DMS79 treated with DMSO at 0.1 percent for 48 hours (cell line): ENCODE results near the gene GNAQ.

Source experiments
- DNase-seq: peaks from one replicate; lab custom pipeline; 2025; lab: John Stamatoyannopoulos, UW

GNAQ gene

DNA sequence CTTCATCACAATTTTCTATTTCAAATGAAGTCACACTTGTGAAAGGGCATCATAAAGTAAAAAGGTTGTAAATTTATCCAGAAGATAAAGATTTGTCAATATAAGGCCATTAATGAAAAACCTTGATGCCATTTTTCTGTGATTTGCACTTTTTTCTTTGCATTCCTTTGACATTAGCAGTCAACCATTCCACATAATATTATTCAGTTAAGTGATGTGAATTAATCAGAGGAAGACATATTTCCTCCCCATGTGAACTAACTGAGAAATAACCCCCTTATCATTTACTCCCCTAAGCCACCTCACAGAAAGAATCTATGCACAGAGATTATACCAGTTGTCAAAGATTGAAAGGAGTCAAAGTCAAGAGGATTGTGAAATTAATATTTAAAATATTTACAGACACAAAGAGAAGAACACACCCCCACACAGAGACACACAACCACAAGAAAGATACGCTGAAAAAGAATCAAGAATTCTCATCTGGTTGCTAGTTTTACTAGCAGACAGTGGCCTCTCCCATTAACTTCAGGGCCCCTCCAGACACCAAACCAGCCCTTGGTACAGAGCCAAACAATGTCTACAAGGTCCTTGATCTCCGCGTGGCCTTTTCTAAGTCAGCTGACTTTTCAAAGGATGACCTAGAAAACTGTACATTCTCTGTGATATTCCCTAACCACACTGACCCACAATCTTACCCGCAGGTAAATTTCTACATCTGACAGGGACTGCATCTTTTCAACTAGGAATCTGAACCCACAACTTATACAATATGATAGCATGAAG lies 29.5 kb downstream of the GNAQ start:
- DNase-seq = no peak

DNA sequence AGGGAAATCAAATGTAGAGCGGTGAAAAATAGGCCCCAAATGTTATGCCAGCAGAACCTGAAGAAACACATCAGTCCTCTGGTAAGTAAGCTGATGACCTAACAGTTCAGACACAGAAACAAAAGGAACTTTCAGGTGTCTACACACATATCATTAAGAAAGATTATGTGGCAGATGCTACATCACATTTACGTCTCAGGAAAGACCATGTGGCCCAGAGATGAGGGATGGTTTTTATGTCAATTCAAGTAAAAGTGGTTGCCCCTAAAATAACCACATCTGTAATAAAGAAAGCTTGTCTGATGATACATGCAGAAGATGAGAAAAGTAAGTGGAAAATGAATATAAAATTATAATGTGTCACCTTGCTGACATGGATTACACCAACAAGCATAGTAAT lies 31.4 kb downstream of the GNAQ start:
- no peak for DNase-seq

DNA sequence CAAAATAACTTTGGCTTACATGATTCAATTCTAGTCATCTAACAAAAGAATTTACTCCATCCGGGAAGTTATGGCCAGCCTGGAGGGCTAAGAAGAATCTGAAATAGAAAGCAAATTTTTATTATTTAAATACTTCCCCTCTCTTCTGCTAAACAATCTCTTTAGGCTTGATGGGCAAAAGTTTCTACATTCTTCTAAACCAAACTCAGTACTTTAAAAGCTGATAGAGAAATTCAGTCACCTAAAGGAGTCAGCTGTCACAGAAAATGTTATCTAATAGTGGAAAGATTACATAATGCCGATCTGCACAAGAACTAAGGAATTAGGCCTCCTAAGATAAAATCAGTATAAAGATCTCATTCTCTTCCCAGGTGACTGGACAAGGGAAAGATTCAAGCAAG lies 32.4 kb downstream of the GNAQ start:
- DNase-seq = no peak

DNA sequence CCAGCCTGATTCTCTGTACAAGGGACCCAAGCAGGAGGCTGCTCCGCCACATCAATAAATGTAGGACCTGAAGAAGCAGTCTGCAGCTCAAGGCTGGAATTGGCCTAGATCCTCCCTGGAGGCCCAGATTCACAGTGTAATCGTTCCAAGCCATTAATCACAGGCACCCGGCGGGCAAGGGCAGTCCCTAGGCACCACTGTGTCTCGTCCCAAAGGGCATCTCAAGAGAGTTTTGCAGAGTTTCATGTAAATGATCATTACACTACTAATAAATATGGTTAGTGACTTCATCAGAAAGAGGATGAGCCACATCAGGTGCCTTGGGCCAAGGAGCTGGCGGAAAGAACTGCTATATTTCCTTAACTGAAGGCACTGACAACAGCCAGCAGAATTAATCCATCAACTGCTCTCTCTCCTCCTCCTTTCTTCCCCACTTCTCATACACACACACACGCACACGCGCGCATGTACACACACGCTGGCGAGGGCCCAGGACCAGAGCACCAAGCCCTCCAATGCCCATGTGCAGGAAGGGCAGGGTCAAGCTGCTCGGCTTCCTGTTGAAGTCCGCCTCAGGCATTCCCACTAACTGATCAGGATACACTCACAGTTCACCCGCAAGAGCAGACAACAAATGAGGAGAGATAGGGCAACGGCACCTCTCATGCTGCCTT lies 33.9 kb downstream of the GNAQ start:
- DNase-seq = peak; percentile 5

DNA sequence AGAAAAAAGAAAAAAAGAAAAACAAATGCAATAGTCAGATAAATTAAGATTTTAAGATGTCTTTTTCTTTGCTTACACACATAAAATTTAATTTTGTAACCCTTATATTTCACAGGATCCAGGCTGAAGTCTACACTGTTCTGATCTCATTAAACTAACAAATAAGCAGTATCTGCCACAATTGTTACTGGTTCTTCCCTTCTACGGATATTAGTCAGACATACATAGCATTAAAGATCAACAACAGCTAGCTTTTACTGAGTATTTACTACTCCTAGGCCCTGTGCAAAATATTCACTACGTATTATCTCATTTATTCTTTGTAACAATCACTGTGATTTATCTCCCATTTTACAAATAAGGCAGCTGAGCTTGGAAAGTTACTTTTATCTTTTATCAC lies 34.9 kb downstream of the GNAQ start:
- DNase-seq = no peak

DNA sequence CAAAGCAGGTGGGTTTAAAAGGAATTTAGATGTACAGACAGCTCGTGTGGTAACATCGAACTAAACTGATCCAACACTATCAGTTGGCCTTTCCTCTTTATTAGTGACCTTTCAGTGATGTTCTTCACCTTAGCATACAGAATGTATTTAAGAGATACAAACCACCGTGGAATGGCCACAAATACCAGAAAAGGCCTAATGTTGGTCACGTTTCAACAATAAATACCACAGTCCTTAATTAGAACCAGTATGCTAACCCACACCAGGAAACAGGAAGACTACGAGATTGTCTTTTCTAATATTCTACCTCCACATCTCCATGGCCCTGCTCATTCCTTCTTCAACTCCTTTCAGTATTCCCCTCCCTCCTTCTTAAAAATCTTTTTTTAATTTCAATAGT lies 40.4 kb downstream of the GNAQ start:
- DNase-seq = no peak

DNA sequence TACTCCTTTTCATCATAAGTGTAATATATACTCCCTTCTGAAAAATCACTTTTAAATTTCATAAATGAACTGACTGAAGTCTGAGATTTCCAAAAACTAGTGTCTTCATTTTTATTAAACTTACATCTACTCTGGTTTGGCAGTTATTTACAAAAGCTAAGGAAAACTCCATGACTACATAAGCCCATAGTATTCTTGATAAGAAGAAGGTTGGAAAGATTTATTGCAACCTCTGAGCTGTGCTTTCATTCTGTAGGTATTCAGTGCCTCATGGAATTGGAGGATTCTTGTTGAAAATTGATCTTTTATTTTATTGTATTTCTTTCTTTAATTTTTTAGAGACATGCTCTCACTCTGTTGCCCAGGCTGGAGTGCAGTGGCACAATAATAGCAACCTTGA lies 41.7 kb downstream of the GNAQ start:
- DNase-seq = no peak

DNA sequence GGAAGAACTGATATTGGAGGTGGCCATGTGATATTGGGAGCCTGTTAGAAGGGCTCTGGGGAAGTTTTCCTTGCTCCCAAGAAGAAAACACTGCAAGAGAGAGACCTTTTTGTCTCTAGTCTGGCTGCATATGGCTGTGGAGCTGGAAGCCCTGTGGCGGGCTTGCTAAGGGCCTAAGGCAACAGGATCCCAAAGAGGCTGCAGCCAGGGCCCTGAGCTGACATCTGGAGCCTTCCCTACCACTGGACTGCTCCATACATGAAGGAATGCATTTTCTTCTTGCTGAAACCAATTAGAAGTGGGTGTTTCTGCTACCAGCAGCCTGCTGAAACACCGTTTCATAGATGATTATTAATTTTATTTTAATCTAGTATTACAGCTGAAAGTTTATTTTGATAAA lies 42.2 kb downstream of the GNAQ start:
- DNase-seq = no peak

DNA sequence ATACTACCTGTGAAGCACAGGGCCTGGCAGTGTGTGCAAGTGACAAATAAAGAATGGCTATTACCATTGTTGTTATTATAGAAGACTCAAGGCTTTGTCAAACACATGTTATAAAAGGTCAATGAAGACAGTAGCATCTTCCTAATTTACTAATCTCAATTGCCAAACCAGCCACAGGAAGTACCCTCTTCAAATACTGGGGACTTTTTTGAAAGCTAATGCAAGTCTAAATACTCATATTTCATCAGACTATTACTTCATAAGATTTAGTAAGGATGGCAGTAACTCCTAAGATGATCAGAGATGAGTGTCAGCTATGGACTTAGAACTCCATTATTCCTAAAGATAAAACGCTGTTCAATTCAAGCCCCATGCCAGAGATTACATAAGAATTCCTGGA lies 43.0 kb downstream of the GNAQ start:
- DNase-seq = no peak

DNA sequence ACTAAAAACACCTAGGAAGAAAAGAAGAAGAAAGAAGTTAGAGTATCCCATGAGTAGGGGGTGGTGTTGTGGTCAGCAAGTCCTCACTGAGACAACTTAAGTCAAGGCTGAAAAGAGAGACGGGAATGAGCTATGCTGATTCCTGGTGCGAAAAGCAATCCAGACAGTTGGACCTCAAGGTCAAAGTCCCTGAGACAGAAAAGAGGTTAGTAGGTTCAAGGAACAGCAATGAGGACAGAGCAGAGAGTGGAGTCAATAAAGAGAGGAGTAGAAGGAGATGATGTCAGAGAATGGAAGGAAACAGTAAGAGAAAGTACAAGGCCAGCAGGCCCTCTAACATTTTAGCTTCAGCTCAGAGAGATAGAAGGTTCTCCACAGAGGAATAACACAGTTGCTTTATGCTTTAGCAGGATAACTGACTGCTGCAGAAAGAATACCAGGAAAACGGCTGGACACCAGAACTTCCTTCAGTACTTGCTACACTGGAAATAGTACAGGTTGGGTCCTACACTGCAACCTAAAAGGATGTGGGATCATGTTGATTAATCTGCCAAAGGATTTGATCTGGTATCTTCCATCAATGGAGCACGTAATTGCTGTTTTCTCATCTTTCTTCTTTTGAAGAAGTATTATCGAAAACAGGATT lies 43.6 kb downstream of the GNAQ start:
- DNase-seq = no peak

DNA sequence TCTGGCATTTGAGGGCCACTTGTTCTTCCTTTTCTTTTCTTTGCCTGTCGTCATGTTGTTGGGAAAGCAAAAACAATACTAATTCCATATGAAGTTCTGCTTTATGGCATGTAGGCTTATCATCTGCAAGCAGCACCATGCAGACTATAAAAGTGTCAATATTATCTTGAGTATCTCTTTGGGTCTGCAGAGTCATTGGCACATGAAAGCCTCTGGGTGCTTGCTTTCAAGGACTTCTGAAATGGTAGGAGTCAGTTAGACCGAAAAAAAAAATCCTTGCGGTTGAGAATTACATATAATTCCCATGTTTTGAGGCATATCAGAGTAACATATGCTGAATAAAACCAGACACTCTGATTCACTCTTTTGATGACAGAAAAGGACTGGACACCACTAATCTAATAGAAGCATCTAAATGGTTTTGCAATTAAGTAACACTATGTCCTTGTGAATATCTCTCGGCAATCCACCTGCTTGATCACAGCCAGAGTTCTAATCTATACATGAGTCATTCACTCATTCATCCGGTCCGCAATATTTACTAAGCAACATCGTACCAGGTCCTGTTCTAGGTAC lies 44.4 kb downstream of the GNAQ start:
- DNase-seq = no peak

DNA sequence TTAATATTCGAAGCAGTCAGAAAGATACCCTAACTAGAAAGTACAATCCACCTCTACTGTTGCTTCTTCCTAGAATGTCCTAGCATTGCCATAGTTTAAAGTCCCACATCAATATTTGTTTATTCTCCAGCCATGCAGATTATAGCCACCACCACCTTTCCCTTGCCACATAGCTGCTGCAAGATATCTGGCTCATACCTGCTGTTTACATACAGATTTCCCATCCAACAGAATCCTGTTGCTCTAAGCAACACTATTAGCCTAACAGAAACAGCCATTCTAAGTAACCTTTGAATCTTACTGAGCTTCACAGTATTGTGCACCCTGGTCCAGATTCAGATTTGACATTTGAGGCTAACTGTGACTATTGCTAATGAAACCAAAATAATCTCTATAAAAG lies 45.6 kb downstream of the GNAQ start:
- DNase-seq = no peak

DNA sequence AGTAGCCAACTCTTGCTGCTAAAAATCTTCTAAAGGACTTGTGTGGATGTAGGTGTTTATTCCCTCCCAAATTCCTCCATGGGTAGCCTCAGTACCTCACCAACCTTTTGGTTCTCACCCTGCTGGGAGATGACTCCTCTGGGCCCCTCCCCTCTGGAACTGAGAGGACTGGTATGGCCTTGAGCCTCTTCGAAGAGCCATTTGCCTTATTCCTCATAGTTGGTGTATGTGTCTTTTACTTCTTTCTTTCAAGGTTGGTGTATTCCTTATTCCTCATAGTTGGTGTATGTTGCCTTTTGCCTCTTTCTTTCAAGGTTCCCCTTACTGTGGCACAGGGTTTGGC lies 48.3 kb downstream of the GNAQ start:
- DNase-seq = no peak

DNA sequence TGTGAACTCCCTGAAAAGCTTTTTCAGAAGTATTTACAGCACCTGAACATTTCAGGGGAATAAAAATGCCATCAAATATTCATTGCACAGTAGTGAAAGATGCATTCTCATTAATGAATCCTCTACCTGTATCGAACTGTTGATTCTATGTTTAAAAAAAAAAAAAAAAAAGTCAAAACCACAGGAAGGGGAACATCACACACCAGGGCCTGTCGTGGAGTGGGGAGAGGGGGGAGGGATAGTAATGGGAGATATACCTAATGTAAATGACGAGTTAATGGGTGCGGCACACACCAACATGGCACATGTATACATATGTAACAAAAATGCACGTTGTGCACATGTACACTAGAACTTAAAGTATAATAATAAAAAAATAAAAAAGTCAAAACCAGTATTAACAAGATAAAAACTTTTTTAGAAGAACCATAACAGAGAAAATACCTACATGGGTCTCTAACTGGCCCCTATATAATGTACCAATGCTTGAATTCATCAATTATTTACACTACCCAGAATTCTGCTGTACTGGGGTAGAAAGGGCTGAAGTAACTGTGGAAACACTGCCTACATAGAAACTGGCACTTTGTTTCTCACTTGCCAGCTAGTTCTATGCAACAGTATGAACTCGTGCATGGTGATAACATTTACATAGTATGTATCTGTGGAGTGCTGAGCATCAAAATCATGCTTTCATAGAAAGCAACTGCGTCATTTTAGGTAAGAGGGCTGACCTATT lies 48.9 kb downstream of the GNAQ start:
- no peak for DNase-seq

DNA sequence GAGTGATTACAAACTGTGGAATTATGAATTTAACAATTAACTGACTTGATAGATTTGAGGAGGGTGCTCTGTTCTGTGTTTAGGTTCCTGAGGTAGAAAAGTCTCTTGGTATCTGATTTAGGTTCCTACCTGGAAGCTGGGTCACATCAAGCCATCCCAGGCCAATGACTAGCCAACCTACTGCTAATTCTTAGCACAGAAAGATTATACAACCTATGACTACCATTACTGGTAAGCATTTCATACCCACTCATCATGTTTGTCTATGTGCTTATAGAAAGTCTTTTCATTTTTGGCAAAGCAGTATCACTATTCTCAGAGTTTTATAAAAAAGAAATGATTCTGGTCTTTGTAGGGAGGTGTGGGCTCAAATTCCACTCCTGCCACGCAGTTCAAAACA lies 49.7 kb downstream of the GNAQ start:
- DNase-seq = no peak

DNA sequence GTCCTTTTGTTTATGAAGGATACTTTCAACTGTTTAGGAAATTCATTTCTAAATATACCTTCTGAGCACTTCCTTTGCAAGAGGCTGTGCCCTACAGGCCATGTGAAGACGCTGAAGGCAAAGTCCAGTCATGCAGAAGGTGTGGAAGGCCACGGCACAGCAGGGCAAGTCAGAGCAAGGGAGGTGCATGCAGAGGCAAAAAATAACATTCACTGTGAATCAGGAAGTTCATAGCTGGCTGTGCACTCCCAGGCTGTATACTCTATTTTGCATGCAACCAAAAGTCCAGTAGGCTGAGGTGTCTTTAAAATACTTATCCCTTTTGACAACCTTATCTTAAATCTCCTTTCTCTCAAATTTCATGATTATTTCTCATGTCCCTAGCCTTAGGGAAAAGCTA lies 50.3 kb downstream of the GNAQ start:
- DNase-seq = no peak

DNA sequence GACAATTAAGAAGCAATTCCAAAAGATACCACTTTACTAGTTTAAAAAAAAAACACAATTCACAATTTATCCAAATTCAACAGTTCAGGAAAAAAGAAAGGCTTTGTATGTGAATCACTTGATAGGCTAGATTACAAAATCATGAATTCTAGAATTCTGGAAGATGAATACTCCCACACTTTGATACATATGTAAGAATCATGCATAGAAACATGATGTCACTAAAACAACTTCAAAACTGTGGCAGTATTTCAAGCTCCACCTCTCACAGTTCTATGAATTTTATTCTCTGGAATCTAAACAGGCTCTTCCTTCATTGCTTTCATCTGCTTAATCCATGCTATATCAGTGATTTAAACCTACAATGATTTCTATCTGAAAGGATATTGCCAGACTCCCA lies 51.0 kb downstream of the GNAQ start:
- no peak for DNase-seq

DNA sequence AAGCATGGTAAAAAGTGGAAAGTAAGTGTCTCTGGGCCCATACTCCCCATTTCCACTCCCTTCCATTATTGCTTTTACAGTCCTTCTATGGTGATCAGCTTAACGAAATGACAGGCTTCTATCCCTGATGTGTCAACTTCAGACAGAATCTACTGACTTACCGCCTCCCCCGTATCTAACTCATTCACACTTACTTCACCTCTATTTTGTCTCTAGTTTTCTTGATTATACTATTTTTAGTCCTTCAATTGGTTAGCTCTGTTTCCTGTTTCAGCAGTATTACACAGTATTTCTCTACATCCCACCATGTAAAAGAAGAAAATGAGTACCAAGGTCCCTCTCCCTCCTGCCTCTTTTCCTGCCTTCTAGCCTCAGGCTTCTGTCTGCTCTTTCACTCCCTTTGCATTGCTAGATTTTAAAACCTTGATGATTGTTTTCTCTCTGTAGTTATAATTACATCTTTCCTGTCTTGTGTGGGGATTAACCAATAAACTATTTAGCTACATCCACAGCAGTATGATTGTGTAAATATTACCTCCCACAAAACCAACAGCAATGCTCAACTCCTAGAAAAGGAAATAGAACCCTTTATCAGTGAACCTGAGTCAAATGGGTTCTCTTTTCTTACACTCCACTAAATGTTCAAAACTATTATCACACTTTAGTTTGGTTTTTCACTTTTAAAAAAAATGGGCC lies 53.4 kb downstream of the GNAQ start:
- no peak for DNase-seq

DNA sequence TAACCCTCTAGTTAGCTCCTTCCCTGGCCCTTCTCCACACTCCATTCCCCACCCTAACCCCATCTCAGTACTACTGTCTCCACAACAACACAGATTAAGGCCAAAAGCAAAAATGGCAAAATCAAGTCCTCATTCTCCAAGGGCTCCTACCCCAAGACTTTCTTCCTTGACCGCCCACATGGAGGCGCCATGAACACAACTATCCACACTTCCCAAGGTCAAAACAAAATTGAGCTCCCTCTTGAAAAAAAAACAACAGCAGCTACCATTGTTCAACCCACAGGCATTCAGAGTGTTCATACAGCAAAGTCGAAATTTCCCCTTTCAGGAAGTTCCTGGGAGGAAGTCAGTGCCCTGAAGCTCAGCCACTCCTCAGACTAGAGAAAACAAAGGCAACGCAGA lies 54.4 kb downstream of the GNAQ start:
- no peak for DNase-seq

DNA sequence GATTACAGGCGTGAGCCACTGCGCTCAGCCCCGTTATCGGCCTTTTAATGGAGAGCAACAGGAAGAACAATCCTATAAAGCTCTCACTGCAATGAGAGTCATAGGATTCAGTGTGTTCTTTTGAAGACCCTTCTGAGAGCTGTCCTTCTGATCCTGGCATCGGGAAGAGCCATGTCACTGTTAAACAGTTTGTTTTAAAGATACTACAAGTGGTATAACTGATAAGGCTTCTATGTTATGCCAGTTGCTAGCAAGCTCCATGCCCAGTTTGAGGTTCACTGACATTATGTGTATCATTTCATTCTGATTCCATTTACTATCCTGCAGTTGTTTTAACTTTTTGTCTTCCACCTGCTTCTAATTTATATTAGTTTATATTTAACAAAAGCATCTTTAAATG lies 55.8 kb downstream of the GNAQ start:
- DNase-seq = no peak

DNA sequence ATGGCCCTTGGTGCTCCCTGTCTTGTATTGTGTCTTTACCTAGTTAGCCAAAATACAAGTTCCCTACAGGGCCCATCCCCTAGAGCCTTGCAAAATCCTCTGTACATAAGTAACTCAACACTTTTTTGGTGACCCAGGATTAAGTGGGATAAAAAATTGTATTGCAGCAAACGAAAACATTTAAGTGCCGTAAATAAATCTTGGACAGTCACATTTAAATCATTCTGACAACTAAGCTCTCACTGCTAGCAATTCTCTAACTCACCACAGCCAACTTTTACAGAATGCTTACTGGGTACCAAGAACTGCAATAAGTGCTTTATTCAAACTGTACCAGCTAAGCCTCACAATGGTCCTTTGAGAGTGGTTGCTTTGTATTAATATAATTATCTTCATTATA lies 56.6 kb downstream of the GNAQ start:
- no peak for DNase-seq

DNA sequence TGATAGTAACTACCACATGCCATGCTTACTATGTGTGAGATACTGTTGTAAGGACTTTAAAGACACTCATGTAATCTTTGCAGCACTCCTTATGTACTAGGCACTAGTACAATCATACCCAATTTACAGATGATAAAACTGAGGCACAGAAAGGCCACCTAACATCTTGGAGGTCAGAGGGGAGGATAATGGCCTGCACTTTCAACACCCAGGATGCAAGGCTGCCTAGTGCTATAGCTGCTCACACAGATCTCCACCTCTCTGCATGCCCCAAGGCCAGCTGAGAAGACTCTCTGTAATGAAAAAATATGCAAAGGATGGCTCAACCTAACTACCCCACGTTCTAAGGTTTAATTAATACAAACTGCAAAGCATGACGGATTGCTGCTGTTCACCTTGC lies 57.2 kb downstream of the GNAQ start:
- DNase-seq = no peak
